ENCODE results near the gene IQCE. TPM values are rescaled to one million over a fixed set of nuclear protein-coding genes. Genes with fewer than 3 reads are reported as not detected.

The IQCE gene
- total RNA-seq, 1 donor from 2014 or later, result 5.2 TPM

- no peaks in the 10 kb centered on the region for H3K9me3 ChIP-seq
- intact Hi-C loops (cut with DNase I), result no loop called here
- H3K27ac ChIP-seq, result no peak overlapping the region
- peaks cover 3 to 71% of the 10 kb centered on the region in 2 donors for H3K36me3 ChIP-seq
- no peak overlapping the region for H3K4me3 ChIP-seq
- no peaks in the 10 kb centered on the region for H3K27me3 ChIP-seq
- no peaks in the 10 kb centered on the region for H3K4me1 ChIP-seq
- no peak for TF ChIP-seq POLR2AphosphoS5 (IDR thresholded peaks at IDR 0.05; ENCODE audit: insufficient read depth in 1 of 2, low read depth in 1 of 2)
- no peak for TF ChIP-seq CTCF (IDR thresholded peaks at IDR 0.05)
- no peak for DNase-seq (ENCODE audit: extremely low spot score in 2 of 2)
These were observed 14.1 kb upstream of the IQCE start for GRCh38 chr7:2544541-2545188.

GRCh38 chr7:2545746-2546425 is 12.9 kb upstream of the IQCE start:
- Histone ChIP-seq H3K4me3 (no peak overlapping the region), H3K36me3 (peaks cover 3 to 72% of the 10 kb centered on the region in 2 donors), H3K27me3 (no peaks in the 10 kb centered on the region), H3K9me3 (no peaks in the 10 kb centered on the region), H3K4me1 (no peaks in the 10 kb centered on the region), H3K27ac (no peak overlapping the region)
- no peak for TF ChIP-seq CTCF (IDR thresholded peaks at IDR 0.05)
- no peak for TF ChIP-seq POLR2A (IDR thresholded peaks at IDR 0.05)
- no peak for TF ChIP-seq POLR2AphosphoS5 (IDR thresholded peaks at IDR 0.05; ENCODE audit: insufficient read depth in 1 of 2, low read depth in 1 of 2)
- intact Hi-C loops (cut with DNase I), result no loop called here
- no peak for DNase-seq (ENCODE audit: extremely low spot score in 2 of 2)

GRCh38 chr7:2546776-2547586 is 11.8 kb upstream of the IQCE start:
- Histone ChIP-seq H3K27me3 (no peaks in the 10 kb centered on the region), H3K36me3 (peaks cover 3 to 61% of the 10 kb centered on the region in 2 donors), H3K4me3 (no peak overlapping the region), H3K9me3 (no peaks in the 10 kb centered on the region), H3K27ac (no peak overlapping the region), H3K4me1 (peaks cover under 1% of the 10 kb centered on the region)
- no peak for DNase-seq (ENCODE audit: extremely low spot score in 2 of 2)
- TF ChIP-seq POLR2A (IDR thresholded peaks at IDR 0.05) (no peak), POLR2AphosphoS5 (IDR thresholded peaks at IDR 0.05; ENCODE audit: insufficient read depth in 1 of 2, low read depth in 1 of 2) (no peak), CTCF (IDR thresholded peaks at IDR 0.05) (no peak)
- intact Hi-C loops (cut with DNase I), result no loop called here

- peaks cover 0 to 24% of the 10 kb centered on the region in 2 donors for H3K36me3 ChIP-seq
- peaks cover 36% of the 10 kb centered on the region for H3K4me1 ChIP-seq
- intact Hi-C loops (cut with DNase I), result loop anchor here (10.0 kb wide), 1 partner anchor 83 kb away; the partner anchor contains the start of gene TTYH3
- no peaks in the 10 kb centered on the region for H3K9me3 ChIP-seq
- no peak for DNase-seq (ENCODE audit: extremely low spot score in 2 of 2)
- H3K4me3 ChIP-seq, result no peak overlapping the region
- H3K27ac ChIP-seq, result no peak overlapping the region
- TF ChIP-seq CTCF (IDR thresholded peaks at IDR 0.05) (no peak), POLR2A (IDR thresholded peaks at IDR 0.05) (no peak), POLR2AphosphoS5 (IDR thresholded peaks at IDR 0.05; ENCODE audit: insufficient read depth in 1 of 2, low read depth in 1 of 2) (no peak)
- no peaks in the 10 kb centered on the region for H3K27me3 ChIP-seq
These were observed 7.4 kb upstream of the IQCE start for GRCh38 chr7:2551418-2551817.
